Dendritic cell treated with granulocyte-macrophage colony-stimulating factor and Interleukin-4, amounts not matched to agents 40 ng/mL and 50 ng/mL, for 4 days (primary cell): ENCODE results near the gene PTPN3.

Source experiments
- H3K27ac Mint-ChIP-seq: one replicate; pipeline ENCODE4 v1.8.0; 2022; ENCODE audit warnings: mild to moderate bottlenecking, mixed read lengths
- H3K27me3 Mint-ChIP-seq: one replicate; pipeline ENCODE4 v1.8.0; 2022; ENCODE audit warnings: mild to moderate bottlenecking, mixed read lengths
- H3K36me3 Mint-ChIP-seq: one replicate; pipeline ENCODE4 v1.8.0; 2022; ENCODE audit warnings: low read depth, mixed read lengths
- H3K4me1 Mint-ChIP-seq: one replicate; pipeline ENCODE4 v1.8.0; 2022; ENCODE audit warnings: low read depth, mixed read lengths
- H3K4me3 Mint-ChIP-seq: one replicate; pipeline ENCODE4 v1.8.0; 2022; ENCODE audit warnings: mild to moderate bottlenecking, moderate library complexity, mixed read lengths
- H3K9me3 Mint-ChIP-seq: one replicate; pipeline ENCODE4 v1.8.0; 2022; ENCODE audit warnings: mixed read lengths
- intact Hi-C: fragments of 100-400 bp; cut with micrococcal nuclease; formaldehyde crosslinking; loops from one replicate; pipeline ENCODE4 v1.15.0; 2022

The PTPN3 gene

GRCh38 chr9:109408759-109409462 lies 89.2 kb downstream of the PTPN3 start:
- no peak overlapping the region for H3K27ac Mint-ChIP-seq
- peaks cover 22% of the 10 kb centered on the region for H3K27me3 Mint-ChIP-seq
- H3K4me1 Mint-ChIP-seq = no peaks in the 10 kb centered on the region
- H3K4me3 Mint-ChIP-seq = no peak overlapping the region
- intact Hi-C loops = no loop called here
- H3K9me3 Mint-ChIP-seq = no peaks in the 10 kb centered on the region
- no peaks in the 10 kb centered on the region for H3K36me3 Mint-ChIP-seq

GRCh38 chr9:109403766-109404320 lies 94.3 kb downstream of the PTPN3 start:
- Mint-ChIP-seq H3K27ac (no peak overlapping the region), H3K4me1 (no peaks in the 10 kb centered on the region), H3K36me3 (no peaks in the 10 kb centered on the region), H3K4me3 (no peak overlapping the region), H3K27me3 (peaks cover 30% of the 10 kb centered on the region), H3K9me3 (no peaks in the 10 kb centered on the region)
- intact Hi-C loops = no loop called here

- no peak overlapping the region for H3K27ac Mint-ChIP-seq
- peaks cover 29% of the 10 kb centered on the region for H3K27me3 Mint-ChIP-seq
- no peaks in the 10 kb centered on the region for H3K4me1 Mint-ChIP-seq
- intact Hi-C loops = no loop called here
- H3K36me3 Mint-ChIP-seq = no peaks in the 10 kb centered on the region
- H3K9me3 Mint-ChIP-seq = no peaks in the 10 kb centered on the region
- no peak overlapping the region for H3K4me3 Mint-ChIP-seq
Observed at GRCh38 chr9:109403116-109403515, 95.0 kb downstream of the PTPN3 start.

GRCh38 chr9:109401990-109402318 lies 96.2 kb downstream of the PTPN3 start:
- Mint-ChIP-seq H3K27me3 (peaks cover 29% of the 10 kb centered on the region), H3K4me1 (no peaks in the 10 kb centered on the region), H3K36me3 (no peaks in the 10 kb centered on the region), H3K4me3 (no peak overlapping the region), H3K27ac (no peak overlapping the region), H3K9me3 (no peaks in the 10 kb centered on the region)
- intact Hi-C loops = no loop called here

GRCh38 chr9:109401169-109401989 lies 96.7 kb downstream of the PTPN3 start:
- H3K9me3 Mint-ChIP-seq = no peaks in the 10 kb centered on the region
- intact Hi-C loops = no loop called here
- H3K27me3 Mint-ChIP-seq = peaks cover 32% of the 10 kb centered on the region
- H3K27ac Mint-ChIP-seq = no peak overlapping the region
- no peak overlapping the region for H3K4me3 Mint-ChIP-seq
- no peaks in the 10 kb centered on the region for H3K4me1 Mint-ChIP-seq
- no peaks in the 10 kb centered on the region for H3K36me3 Mint-ChIP-seq

- intact Hi-C loops = no loop called here
- no peaks in the 10 kb centered on the region for H3K36me3 Mint-ChIP-seq
- no peak overlapping the region for H3K27ac Mint-ChIP-seq
- H3K4me3 Mint-ChIP-seq = no peak overlapping the region
- peaks cover 32% of the 10 kb centered on the region for H3K27me3 Mint-ChIP-seq
- no peaks in the 10 kb centered on the region for H3K4me1 Mint-ChIP-seq
- no peaks in the 10 kb centered on the region for H3K9me3 Mint-ChIP-seq
Observed at GRCh38 chr9:109399258-109399767, 98.8 kb downstream of the PTPN3 start.

GRCh38 chr9:109391176-109391575 lies 106.9 kb downstream of the PTPN3 start:
- intact Hi-C loops = no loop called here
- Mint-ChIP-seq H3K4me1 (no peaks in the 10 kb centered on the region), H3K27ac (no peak overlapping the region), H3K27me3 (peaks cover 20% of the 10 kb centered on the region), H3K4me3 (no peak overlapping the region), H3K9me3 (no peaks in the 10 kb centered on the region), H3K36me3 (no peaks in the 10 kb centered on the region)

- Mint-ChIP-seq H3K27me3 (peaks cover 17% of the 10 kb centered on the region), H3K4me3 (no peak overlapping the region), H3K9me3 (no peaks in the 10 kb centered on the region), H3K4me1 (no peaks in the 10 kb centered on the region), H3K36me3 (no peaks in the 10 kb centered on the region), H3K27ac (no peak overlapping the region)
- intact Hi-C loops = no loop called here
Observed at GRCh38 chr9:109387856-109388255, 110.3 kb downstream of the PTPN3 start.

GRCh38 chr9:109387206-109387605 lies 110.9 kb downstream of the PTPN3 start:
- intact Hi-C loops = no loop called here
- Mint-ChIP-seq H3K36me3 (no peaks in the 10 kb centered on the region), H3K4me1 (no peaks in the 10 kb centered on the region), H3K9me3 (no peaks in the 10 kb centered on the region), H3K27ac (no peak overlapping the region), H3K4me3 (no peak overlapping the region), H3K27me3 (peaks cover 13% of the 10 kb centered on the region)

GRCh38 chr9:109385499-109385898 lies 112.6 kb downstream of the PTPN3 start:
- no peaks in the 10 kb centered on the region for H3K9me3 Mint-ChIP-seq
- H3K27me3 Mint-ChIP-seq = peaks cover 11% of the 10 kb centered on the region
- H3K36me3 Mint-ChIP-seq = no peaks in the 10 kb centered on the region
- no peaks in the 10 kb centered on the region for H3K4me1 Mint-ChIP-seq
- no peak overlapping the region for H3K4me3 Mint-ChIP-seq
- no peak overlapping the region for H3K27ac Mint-ChIP-seq
- intact Hi-C loops = no loop called here

GRCh38 chr9:109383947-109384346 lies 114.2 kb downstream of the PTPN3 start:
- Mint-ChIP-seq H3K27ac (no peak overlapping the region), H3K9me3 (no peaks in the 10 kb centered on the region), H3K27me3 (peaks cover 16% of the 10 kb centered on the region), H3K4me1 (no peaks in the 10 kb centered on the region), H3K4me3 (no peak overlapping the region), H3K36me3 (no peaks in the 10 kb centered on the region)
- intact Hi-C loops = no loop called here

- Mint-ChIP-seq H3K27me3 (peaks cover 18% of the 10 kb centered on the region), H3K4me3 (no peak overlapping the region), H3K9me3 (no peaks in the 10 kb centered on the region), H3K27ac (no peak overlapping the region), H3K36me3 (no peaks in the 10 kb centered on the region), H3K4me1 (no peaks in the 10 kb centered on the region)
- intact Hi-C loops = no loop called here
Observed at GRCh38 chr9:109383356-109383755, 114.8 kb downstream of the PTPN3 start.

- Mint-ChIP-seq H3K27ac (no peak overlapping the region), H3K4me1 (no peaks in the 10 kb centered on the region), H3K4me3 (no peak overlapping the region), H3K9me3 (no peaks in the 10 kb centered on the region), H3K27me3 (peaks cover 14% of the 10 kb centered on the region), H3K36me3 (no peaks in the 10 kb centered on the region)
- intact Hi-C loops = no loop called here
Observed at GRCh38 chr9:109382585-109382984, 115.5 kb downstream of the PTPN3 start.

- no peak overlapping the region for H3K4me3 Mint-ChIP-seq
- no peaks in the 10 kb centered on the region for H3K36me3 Mint-ChIP-seq
- H3K27ac Mint-ChIP-seq = no peak overlapping the region
- no peaks in the 10 kb centered on the region for H3K4me1 Mint-ChIP-seq
- intact Hi-C loops = no loop called here
- no peaks in the 10 kb centered on the region for H3K9me3 Mint-ChIP-seq
- peaks cover 13% of the 10 kb centered on the region for H3K27me3 Mint-ChIP-seq
Observed at GRCh38 chr9:109382182-109382581, 115.9 kb downstream of the PTPN3 start.
